ENCODE measurements around the gene CAMSAP2.

DNA sequence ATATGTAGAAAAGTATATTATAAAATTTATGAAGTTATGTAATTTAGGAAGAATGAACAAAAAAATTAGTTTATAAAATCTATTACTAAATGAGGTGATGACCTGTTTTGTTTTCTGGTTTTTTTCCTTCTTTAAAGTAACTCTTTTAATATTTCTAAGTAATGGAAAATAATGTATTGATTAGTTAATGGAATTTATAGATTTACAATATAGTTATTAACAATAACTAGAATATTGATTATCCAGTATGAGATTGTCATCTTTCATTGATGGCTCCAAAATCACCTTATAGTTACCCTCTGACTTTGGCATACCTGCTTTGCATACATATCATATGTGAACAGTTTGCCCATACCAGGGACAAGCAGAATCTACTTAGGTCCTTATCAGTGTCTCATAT lies 23.4 kb downstream of the CAMSAP2 start:
- TF ChIP-seq, protein P1, sequence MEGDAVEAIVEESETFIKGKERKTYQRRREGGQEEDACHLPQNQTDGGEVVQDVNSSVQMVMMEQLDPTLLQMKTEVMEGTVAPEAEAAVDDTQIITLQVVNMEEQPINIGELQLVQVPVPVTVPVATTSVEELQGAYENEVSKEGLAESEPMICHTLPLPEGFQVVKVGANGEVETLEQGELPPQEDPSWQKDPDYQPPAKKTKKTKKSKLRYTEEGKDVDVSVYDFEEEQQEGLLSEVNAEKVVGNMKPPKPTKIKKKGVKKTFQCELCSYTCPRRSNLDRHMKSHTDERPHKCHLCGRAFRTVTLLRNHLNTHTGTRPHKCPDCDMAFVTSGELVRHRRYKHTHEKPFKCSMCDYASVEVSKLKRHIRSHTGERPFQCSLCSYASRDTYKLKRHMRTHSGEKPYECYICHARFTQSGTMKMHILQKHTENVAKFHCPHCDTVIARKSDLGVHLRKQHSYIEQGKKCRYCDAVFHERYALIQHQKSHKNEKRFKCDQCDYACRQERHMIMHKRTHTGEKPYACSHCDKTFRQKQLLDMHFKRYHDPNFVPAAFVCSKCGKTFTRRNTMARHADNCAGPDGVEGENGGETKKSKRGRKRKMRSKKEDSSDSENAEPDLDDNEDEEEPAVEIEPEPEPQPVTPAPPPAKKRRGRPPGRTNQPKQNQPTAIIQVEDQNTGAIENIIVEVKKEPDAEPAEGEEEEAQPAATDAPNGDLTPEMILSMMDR (IDR thresholded peaks at IDR 0.05) = no peak
- TF ChIP-seq POLR2A (IDR thresholded peaks at IDR 0.05) = no peak
